Colonic mucosa (tissue), 4 donors: ENCODE measurements around the gene TTI1. TPM values are rescaled to one million over a fixed set of nuclear protein-coding genes. Genes with fewer than 3 reads are reported as not detected.
A peak's percentile ranks its signal among the peaks of the same experiment; 100 is the strongest.
"Not testable (repeated sequence)": the region's sequence is repeated elsewhere in the genome, so short reads cannot be mapped to it uniquely, and the experiment has no call there.

Source experiments
- DNase-seq: peaks from one replicate; pipeline ENCODE4 v3.0.0-alpha.2; 2020
- H3K27ac ChIP-seq: fragments of 200-600 bp; one replicate; pipeline ENCODE4 v1.8.0; 2021
- H3K27me3 ChIP-seq: fragments of 200-600 bp; one replicate; pipeline ENCODE4 v1.8.0; 2021
- H3K36me3 ChIP-seq: fragments of 200-600 bp; one replicate; pipeline ENCODE4 v1.8.0; 2021
- H3K4me1 ChIP-seq: fragments of 200-600 bp; one replicate; pipeline ENCODE4 v1.8.0; 2021; ENCODE audit warnings: mild to moderate bottlenecking
- H3K4me3 ChIP-seq: fragments of 200-600 bp; one replicate; pipeline ENCODE4 v1.8.0; 2021
- H3K9ac ChIP-seq, 2 donors: one replicate each; pipeline ENCODE4 v1.7.0; 2013; ENCODE audit warnings: control low read depth in 2 of 2, low read depth in 2 of 2, low read length in 2 of 2
- H3K9me3 ChIP-seq: fragments of 200-600 bp; one replicate; pipeline ENCODE4 v1.8.0; 2021
- CTCF ChIP-seq: fragments of 200-600 bp; IDR thresholded peaks from one replicate; pipeline ENCODE4 v1.8.0; 2022; ENCODE audit warnings: antibody characterized with exemption, mild to moderate bottlenecking
- intact Hi-C: fragments of 100-400 bp; cut with DNase I; formaldehyde crosslinking; loops from one replicate; pipeline ENCODE4 v1.14.1; 2022
- total RNA-seq, 2 donors: library from RNA; stranded (reverse); fragmentation: NEBNext Ultra II Directional in 1 of 2; extraction: Animal tissue kit (Norgen Biotek cat#: 25700) in 1 of 2; gene quantifications; one replicate each; pipeline ENCODE4 v1.2.1, GENCODE V29; 2021
- donor health status: healthy.
- donor health status: DM: no; HTN: no; CAD: no.
- donor health status: DM: no; HTN: no; CAD: no.

TTI1 gene
- total RNA-seq, 2 donors from 2014 or later: 10.2 to 23.0 TPM

- Histone ChIP-seq H3K27ac (no peak overlapping the region), H3K27me3 (no peaks in the 10 kb centered on the region), H3K4me1 (no peaks in the 10 kb centered on the region), H3K36me3 (no peaks in the 10 kb centered on the region), H3K9ac (no peak overlapping the region), H3K9me3 (no peaks in the 10 kb centered on the region), H3K4me3 (no peak overlapping the region)
- peak; percentile 12 for DNase-seq
- intact Hi-C loops: no loop called here
- TF ChIP-seq CTCF: no peak
Observed at GRCh38 chr20:37968841-37969401, 64.3 kb downstream of the TTI1 start.

GRCh38 chr20:37963483-37963882 lies 69.8 kb downstream of the TTI1 start:
- H3K9me3 ChIP-seq, intact Hi-C loops, H3K36me3 ChIP-seq, H3K4me3 ChIP-seq, H3K27ac ChIP-seq, DNase-seq, H3K27me3 ChIP-seq, H3K4me1 ChIP-seq, H3K9ac ChIP-seq: not testable (repeated sequence)

GRCh38 chr20:37961066-37961465 lies 72.2 kb downstream of the TTI1 start:
- no peak for DNase-seq
- TF ChIP-seq CTCF: no peak
- Histone ChIP-seq H3K27ac (no peak overlapping the region), H3K27me3 (no peaks in the 10 kb centered on the region), H3K4me3 (no peak overlapping the region), H3K36me3 (no peaks in the 10 kb centered on the region), H3K9me3 (no peaks in the 10 kb centered on the region), H3K9ac (no peak overlapping the region), H3K4me1 (no peaks in the 10 kb centered on the region)
- intact Hi-C loops: no loop called here

GRCh38 chr20:37958856-37959520 lies 74.3 kb downstream of the TTI1 start:
- H3K4me1 ChIP-seq: no peaks in the 10 kb centered on the region
- H3K36me3 ChIP-seq: no peaks in the 10 kb centered on the region
- intact Hi-C loops: no loop called here
- H3K27me3 ChIP-seq: no peaks in the 10 kb centered on the region
- no peaks in the 10 kb centered on the region for H3K9me3 ChIP-seq
- TF ChIP-seq CTCF: no peak
- no peak for DNase-seq
- H3K9ac ChIP-seq: no peak overlapping the region
- no peak overlapping the region for H3K4me3 ChIP-seq
- no peak overlapping the region for H3K27ac ChIP-seq

GRCh38 chr20:37956107-37956585 lies 77.1 kb downstream of the TTI1 start:
- Histone ChIP-seq H3K9me3 (no peaks in the 10 kb centered on the region), H3K36me3 (no peaks in the 10 kb centered on the region), H3K27ac (no peak overlapping the region), H3K4me3 (no peak overlapping the region), H3K4me1 (no peaks in the 10 kb centered on the region), H3K9ac (no peak overlapping the region), H3K27me3 (no peaks in the 10 kb centered on the region)
- intact Hi-C loops: no loop called here
- peak; percentile 17 for DNase-seq
- no peak for TF ChIP-seq CTCF

GRCh38 chr20:37955511-37955910 lies 77.7 kb downstream of the TTI1 start:
- DNase-seq: peak; percentile 6
- intact Hi-C loops: no loop called here
- H3K4me3 ChIP-seq: no peak overlapping the region

More at GRCh38 chr20:37955511-37955910, 77.7 kb downstream of the TTI1 start:
- Histone ChIP-seq H3K36me3 (no peaks in the 10 kb centered on the region), H3K9me3 (no peaks in the 10 kb centered on the region), H3K4me1 (no peaks in the 10 kb centered on the region), H3K27ac (no peak overlapping the region), H3K9ac (no peak overlapping the region), H3K27me3 (no peaks in the 10 kb centered on the region)
- no peak for TF ChIP-seq CTCF
